ENCODE data around the gene TACO1.

GRCh38 chr17:63567229-63567628, 33.5 kb upstream of the TACO1 start:
- no peak for TF ChIP-seq EZH2phosphoT487 (IDR thresholded peaks at IDR 0.05; ENCODE audit: borderline replicate concordance, low read length)
- TF ChIP-seq CTCF (IDR thresholded peaks at IDR 0.05; ENCODE audit: low read depth, low read length, poor library complexity, severe bottlenecking): no peak
